OCI-LY1 (cell line): ENCODE data around the gene VSTM4.

Experiments
- CTCF ChIP-seq: fragments of 200-600 bp; sonication (generic), shearing (Covaris generic); IDR thresholded peaks from 2 replicates; pipeline ENCODE4 v1.5.1; 2017; ENCODE audit warnings: mild to moderate bottlenecking, antibody characterized with exemption, low read length, moderate library complexity, mixed read lengths
- EZH2 ChIP-seq: fragments of 200-600 bp; sonication (generic), shearing (Covaris generic); IDR thresholded peaks from 2 replicates; pipeline ENCODE4 v1.8.0; 2017; ENCODE audit warnings: borderline replicate concordance, mixed run types, mild to moderate bottlenecking, antibody characterized with exemption, low read length, moderate library complexity, mixed read lengths

GRCh38 chr10:49008505-49009198 lies 106.7 kb downstream of the VSTM4 start:
- TF ChIP-seq CTCF (no peak), EZH2 (no peak)
